HG03457 (cell line): ENCODE data around the gene ERFE.
"Not testable (repeated sequence)": the region's sequence is repeated elsewhere in the genome, so short reads cannot be mapped to it uniquely, and the experiment has no call there.

Experiments used
- ATAC-seq: cut with Tn5 transposase; IDR thresholded peaks from one replicate; pipeline ENCODE4 v1.9.1; 2021; ENCODE audit warnings: moderate number of reproducible peaks; ENCODE audit not compliant: unreplicated experiment

ERFE gene

DNA sequence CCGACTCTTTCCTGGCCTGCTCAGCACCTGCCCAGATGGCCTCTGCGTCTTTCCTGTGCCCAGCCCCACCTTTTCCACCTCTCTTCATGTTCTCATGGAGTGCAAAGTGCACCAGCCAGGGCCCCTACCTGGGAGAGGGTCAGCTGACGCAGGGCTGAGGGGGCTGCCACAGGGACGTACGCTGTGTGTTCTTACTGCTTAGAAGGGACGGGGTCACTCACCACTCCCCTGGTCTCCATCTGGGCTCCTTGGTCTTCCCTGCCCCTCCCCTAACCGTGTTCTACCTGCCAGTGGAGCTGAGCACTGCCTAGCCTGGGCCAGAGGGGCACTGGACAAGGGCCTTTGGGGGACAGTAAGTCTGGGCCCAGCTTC, 8.6 kb downstream of the ERFE start:
- ATAC-seq = no peak

DNA sequence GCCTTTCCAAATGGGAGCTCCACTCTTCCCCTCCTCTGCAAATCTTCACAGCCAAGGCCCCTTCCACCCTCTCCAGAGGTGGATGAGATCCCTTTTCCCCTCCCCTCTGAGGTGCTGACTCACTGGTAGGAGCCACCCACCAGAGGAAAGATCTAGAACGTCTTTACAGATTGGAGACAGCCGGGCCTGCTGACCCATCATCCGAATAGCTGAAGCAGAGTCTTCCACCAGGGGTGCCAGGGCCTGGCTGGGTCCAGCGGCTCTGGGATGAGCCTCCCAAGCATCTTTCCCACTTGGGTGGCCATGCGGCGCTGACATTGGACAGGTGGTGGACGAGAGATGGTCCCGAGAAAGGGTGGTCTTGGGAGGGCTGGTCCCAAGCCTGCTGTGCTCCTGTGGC, 9.0 kb downstream of the ERFE start:
- ATAC-seq = no peak

DNA sequence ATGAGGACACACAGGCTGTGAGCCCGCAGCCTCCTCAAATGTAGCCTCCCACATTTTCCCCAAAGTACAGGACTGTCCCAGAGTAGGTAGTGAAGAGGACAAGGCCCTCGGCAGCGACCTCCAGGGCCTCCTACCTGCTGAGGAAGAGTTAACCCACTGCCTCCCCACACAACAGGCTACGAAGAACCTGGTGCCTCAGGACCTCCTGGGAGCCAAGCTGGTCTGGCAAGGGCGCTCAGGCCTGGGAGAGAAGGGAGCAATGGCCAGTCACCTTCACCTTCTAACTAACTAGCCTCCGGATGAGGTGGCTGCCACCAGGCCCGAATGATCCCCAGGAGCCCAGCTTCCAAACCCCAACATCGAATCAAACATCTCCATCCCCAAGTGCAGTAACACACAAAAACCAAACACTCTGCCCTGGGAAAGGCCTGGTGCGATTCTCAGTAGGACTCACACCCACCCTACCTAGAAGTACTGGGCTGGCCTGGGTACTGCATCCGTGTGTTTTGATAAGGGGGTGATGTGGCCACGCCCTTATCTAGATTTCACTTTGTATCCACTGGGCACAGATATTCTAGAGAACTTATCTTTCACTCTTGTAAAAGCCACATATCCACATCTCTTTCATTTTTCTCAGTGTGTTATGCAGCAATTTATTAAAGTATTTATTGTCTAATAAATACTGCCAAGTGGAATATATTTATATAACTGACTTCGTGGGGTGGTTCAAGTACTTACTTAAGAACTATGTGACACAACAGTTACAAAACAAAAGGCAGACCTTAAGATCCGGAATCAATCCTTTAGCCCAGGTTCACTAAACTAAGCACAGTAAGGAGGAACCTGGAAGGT, 9.7 kb downstream of the ERFE start:
- ATAC-seq = no peak

DNA sequence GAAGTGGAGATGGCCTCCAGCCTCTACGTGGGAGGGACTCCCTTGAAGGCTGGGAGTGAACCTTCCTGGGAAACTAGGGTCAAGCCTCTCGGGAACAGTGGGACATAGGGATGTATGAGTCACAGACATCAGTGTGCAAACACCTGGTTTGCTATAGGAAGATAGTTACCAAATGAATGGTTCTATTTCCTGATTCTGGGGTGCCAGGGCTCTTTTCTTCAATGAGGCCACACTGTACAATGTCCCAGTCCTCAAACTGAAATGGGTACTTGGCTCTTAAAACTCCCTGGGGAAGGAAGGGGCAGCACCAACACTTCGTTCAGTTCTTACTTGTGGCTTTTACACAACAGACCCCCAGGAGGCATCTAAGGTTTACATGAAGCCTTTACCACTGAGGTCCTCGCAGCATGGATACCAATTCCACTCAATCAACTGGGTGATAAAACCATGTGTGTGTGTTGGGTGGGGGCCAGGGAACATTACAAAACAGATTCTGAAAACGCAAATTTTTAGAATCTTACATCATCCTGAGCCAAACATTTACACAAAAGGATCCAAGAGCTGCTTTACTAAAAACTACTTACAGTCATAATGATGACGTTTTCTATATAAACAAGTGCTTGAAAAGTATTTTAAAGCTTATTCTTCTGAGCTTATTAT, 10.4 kb downstream of the ERFE start:
- ATAC-seq = no peak

DNA sequence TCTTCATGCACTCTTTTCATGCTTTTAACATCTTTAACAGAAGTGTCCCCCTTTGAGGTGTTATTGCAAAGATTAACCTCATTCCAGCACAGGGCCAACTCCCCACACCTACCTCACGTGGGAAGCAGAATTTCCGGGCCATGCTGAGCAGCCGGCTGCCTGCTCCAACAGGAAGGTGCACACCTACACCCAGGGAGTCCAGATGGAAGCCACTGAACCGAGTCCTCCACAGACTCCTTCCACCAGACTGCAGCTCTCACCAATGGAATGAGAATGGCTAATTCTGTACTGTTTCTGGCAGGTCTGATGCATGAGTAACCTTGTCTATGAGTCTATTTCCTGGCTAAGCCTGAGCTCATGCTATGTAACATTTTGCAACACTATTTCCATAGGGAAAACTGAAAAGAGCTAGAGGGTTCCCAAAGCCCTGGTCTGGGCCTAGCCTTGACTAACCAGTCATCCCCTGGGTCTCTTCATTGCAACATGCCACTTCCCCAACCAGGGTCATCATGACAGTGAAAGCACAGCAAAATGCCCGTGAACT, 11.0 kb downstream of the ERFE start:
- no peak for ATAC-seq

DNA sequence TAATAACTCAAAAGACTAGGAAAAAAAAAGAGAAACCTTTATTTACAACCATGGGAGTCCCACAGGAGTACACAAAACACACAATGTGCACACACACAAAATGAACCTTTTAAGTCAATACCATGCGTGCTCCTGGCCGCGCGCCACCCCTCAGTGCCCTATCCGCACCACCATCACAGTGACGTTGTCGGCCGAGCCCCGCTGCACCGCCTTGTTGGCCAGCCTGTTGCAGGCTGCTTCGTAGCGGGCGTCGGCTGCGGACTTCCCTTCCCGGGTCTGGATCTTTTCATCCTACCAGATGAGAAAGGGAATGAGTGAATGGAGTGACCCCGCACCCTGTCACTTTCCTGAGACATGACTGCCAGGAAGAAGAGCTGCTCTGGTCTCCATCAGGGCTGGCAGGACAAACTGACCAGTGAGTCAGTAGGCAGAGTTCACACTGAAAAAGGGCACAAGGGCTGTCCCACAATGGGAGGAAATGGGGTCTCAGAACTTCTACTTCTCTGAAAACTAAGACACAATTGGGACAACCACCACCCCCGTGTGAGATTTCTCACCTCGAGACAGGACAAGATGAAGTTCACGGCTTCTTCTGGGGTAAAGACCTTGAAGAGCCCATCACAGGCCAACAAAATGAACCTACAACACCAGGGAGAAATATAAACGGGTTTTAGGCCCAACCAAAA, 11.8 kb downstream of the ERFE start:
- ATAC-seq = no peak

DNA sequence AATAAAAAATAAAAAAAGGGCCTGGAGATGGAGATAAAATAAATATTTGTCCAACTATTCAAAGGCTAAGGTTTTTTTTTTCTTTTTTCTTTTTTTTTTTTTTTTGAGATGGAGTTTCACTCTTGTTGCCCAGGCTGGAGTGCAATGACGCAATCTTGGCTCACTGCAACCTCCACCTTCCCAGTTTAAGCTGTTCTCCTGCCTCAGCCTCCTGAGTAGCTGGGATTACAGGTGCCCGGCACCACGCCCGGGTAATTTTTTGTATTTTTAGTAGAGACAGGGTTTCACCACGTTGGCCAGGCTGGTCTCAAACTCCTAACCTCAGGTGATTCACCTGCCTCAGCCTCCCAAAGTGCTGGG, 12.3 kb downstream of the ERFE start:
- ATAC-seq = not testable (repeated sequence)

DNA sequence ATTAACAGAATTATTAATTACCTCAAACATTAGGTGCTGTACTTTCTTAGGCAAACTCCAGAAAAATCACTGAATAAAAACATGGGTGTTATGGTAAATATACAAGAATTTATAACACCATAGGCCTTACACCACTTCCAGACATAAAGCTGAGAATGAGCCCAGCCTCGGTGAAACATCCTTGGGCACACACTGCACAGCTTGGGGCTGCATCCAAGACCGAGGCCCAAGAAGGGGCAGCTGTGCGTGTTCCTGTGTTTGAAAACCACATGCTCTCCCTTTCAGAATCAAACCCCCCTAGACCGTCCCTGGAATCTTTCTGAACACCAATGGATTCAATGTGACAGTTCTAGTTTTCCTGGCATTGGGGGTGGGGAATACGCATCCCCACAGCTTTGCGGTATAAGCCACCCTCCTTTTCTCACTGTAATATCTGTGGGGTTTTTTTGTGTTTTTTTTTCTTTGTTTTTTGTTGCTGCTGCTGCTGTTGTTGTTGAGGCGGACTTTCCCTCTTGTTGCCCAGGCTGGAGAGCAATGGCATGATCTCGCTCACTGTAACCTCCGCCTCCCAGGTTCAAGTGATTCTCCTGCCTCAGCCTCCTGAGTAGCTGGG, 12.9 kb downstream of the ERFE start:
- no peak for ATAC-seq

DNA sequence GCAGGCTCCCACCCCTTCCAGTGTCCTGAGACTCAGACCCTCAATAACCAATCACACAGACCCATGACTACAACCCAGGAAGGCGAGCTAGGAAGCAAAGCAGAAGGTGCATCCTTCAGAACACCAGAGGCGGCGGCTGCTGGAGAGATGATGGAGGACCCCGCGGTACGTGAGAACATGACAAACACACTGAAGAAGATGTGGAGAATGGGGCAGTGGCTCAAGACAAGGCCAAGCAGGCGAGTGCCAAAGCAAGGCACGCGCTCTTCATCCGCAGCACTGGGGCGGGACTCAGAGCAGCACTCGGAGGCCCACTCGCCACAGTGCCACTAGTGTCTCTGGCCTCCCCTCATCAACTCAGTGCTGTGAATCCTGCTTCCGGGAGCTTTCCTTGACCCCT, 13.7 kb downstream of the ERFE start:
- ATAC-seq = no peak

DNA sequence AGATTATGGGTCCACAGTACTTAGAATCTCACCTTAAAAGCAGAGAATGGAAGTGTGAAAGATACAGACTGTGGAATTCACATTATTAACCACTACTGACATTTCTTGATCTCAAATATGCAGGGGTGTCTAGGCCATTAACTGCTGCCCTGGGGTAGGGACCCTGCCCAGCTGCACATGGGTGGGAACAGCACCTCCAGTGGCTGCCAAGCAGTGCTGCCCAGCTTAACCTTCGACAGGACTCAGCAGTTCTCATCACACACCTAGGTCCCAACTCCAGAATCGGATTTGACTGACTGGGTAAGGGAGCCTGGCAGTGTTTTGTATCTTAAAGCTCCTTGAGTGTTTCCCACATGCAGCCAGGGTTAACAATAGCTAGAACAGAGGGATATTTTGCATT, 14.9 kb downstream of the ERFE start:
- no peak for ATAC-seq

DNA sequence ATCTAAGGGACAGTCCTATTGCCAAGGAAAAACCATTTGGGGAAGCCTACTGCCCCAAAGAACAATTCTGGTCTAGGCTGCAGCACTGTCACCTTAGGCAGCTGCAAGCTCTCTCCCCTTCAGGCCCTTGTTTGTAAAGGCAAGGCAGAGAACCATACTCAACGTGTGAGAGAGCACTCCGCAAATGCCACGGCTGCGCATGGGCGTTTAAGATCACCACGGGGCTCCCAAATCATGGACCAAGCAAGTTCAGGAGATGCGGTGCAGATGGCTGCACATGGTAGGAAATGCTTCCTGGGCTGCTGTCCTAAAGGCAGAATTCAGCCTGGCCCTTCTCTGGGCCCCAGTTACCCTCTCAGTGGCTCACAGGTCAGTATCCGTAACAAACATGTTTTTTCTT, 15.5 kb downstream of the ERFE start:
- no peak for ATAC-seq

DNA sequence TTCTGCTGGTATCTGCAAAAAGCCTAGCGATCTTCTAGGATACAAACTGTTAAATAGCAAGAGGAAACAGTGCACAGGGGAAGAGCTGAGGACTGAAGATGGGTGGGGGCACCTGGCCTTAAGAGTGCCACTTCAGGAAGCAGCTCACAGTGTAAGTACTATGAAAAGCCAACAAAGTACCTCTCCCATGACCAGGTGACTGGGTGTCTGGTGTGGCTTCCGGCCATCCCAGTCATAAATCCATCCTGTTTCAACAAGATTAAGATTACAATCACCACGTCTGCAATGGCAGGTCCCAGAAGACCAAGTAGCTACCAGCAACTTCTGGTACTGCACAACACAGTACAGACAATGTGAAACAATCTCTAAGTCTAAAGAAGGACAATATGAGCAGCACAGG, 15.9 kb downstream of the ERFE start:
- no peak for ATAC-seq

DNA sequence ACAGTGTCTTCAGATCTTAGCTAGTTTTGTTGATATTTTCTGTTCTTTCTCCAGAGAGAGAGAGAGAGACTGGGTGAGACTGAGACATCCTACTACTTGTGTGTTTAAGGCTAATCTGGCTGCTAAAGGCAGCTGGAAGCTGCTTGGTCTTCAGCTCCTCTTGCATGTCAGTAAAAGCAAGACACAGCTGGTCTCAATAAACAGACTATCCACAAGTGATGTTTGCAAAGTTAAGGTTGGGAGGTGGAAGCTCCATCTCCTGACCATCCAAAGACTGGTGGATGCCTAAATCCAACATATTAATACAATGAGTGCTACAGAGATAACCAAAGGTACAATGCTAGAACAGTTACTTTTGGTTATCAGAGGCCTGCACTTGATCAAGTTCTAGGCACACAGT, 17.8 kb downstream of the ERFE start:
- ATAC-seq = no peak

DNA sequence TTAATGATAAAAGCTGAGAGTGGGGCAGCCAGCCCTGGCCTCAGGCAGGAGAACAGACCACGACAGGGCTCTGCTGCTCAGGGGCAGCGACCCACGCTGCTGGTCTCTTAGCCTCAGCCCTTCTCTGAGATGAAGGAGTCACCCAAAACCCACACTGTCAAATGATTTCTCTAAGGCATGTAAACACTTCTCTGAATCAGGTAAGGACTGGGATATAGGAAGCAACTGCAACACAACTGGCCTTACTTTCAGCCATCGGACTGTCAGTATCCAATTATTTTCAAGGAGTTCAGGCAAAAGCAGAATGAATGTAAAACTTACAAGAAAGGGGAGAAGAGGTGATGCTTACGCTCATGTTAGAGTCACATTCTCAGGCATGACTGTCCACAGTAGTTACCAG, 21.8 kb downstream of the ERFE start:
- no peak for ATAC-seq

DNA sequence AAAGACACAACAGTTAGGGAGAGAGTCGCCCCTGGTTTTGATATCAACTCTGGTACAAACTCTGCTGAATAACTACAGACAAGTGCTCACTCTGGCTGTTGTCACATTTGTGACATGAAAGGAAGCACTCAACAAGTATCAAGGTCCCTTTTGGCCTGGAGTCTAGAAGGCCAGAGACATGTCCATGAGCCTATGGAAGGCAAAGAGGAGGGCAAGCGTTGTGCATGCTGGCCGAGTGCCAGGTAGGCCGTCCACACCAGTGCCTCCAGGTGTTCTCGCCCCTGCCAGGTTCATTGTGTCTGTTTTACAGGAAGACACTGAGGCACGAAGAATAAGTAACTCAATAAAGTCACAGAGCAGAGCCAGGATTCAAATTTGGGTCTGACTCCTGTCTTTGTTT, 23.6 kb downstream of the ERFE start:
- ATAC-seq = no peak

DNA sequence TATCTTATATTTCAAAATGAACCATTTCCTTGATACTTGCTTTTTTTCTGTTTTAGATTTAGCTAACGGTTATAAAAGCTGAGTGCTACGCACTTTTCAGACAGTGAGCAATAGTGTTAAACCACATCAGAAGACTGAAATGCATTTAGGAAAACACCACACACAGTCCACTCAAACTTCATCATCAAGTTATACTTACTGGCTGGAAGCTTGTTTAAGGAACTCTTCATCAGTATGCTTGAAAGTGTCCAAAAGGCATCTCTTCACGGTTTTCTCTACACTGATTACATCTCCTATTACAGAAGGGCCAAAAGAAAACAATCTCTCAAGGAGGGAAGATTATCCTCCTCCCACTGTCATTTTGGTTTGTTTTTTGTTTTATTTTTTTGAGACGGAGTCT, 25.1 kb downstream of the ERFE start:
- ATAC-seq = no peak

DNA sequence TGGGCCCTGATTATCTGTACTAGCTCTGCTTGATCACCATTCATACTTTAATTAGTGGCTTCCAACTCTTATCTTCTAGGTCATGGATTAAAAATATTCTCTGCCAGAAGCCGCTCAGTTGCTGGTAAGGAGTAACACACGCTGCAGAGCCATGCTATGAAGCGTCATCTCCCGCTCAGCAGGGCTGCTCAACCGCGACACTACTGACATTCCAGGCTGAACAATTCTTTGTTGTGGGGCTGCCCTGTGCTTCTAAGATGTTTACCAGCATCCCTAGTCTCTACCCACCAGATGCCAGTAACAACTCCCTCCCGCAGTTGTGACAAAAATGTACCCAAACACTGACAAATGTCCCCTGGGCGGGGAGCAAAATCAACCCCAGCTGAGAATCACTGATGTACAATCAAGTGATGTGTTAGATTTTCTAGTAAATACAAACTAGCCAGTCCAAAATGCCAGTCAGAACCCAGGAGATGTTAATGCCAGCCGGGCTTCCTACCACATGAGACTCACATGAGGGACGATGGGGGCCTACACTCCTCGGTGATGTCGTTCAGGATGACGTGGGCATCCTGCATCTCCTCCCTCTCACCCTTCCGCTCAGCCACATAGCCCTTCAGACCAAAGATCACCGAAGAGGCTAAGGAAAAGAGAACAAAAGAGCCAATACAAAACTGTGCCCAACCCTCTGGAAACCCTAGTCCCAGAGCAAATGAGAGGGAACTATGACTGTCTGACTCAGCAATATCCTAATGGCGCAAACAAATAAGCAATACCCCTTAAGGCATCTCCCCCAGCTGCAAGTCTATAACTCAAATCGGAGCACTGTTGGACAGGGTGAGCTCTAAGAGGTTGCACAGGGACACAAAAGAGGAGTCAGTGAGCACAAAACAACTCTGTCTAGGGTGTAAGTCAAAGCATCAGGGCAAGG, 29.1 kb downstream of the ERFE start:
- ATAC-seq = no peak

DNA sequence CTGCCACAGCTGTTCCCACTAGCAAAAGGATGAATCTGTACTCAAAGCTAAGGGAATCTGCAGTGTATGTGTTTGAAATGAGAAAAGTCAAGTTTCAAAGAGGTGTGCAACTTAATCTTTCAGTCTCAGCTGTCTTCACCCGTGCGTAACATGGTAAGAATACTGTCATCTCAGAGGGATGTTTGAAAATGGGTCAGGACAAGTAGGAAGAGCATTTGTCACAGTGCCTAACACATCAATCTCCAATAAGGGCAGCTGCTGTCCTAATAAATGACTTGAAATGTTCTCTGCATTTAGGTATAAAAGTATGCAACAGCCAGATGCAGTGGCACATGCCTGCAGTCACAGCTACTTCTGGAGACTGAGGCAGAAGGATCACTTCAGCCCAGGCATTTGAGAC, 31.7 kb downstream of the ERFE start:
- ATAC-seq = no peak

DNA sequence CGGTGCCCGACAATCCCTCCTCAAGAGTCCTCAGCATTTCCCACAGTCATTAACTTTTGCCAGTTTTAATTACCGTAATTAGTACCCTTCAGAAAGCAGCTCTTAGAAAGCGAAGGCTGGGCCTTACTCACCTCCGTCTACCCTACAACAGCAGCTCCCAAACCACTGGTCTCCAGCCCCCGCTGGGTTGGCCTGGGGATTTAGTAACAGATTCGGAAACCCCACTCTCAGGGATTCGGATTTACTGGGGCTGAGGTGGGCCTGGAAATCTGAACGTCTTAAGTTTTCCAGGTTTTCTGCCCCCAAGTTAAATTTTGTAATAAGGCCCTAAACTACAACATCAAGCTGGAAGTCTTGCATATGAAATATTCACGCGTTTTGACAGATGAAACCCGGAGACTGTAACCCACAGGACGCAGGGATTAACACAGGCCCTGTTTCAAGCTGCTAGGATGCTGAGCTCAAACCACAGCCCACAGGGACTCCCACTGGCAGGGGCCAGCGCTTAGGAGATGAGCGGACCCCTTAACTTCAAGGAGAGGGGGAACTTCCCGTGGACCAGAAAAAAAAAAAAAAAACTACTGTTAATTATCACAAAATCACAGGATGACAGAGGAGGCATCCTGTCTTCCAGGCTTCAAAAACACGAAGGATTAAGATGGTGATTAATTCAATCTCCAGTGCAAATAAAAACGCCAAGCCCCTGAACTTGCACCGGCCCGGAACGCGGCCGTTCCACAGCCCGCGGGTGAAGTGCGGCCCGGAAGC, 43.7 kb downstream of the ERFE start:
- no peak for ATAC-seq
